OCI-LY1 (cell line): ENCODE measurements around the gene TEPSIN.
A peak's percentile ranks its signal among the peaks of the same experiment; 100 is the strongest.

ENCODE experiments used
- H2AFZ ChIP-seq: fragments of 200-600 bp; sonication (generic), shearing (Covaris generic); 2 replicates; pipeline ENCODE4 v1.6.0; 2014; ENCODE audit warnings: antibody characterized with exemption, mild to moderate bottlenecking, low read length
- H3F3A ChIP-seq: fragments of 200-600 bp; sonication (generic), shearing (Covaris generic); 2 replicates; pipeline ENCODE4 v1.6.0; 2014; ENCODE audit warnings: mild to moderate bottlenecking, antibody characterized with exemption, low read length, moderate library complexity; ENCODE audit not compliant: insufficient read depth
- H3K27ac ChIP-seq: fragments of 200-600 bp; sonication (generic); 2 replicates; pipeline ENCODE4 v1.5.1; 2014; ENCODE audit warnings: low read length, mixed run types, mild to moderate bottlenecking, low read depth; ENCODE audit not compliant: poor library complexity, severe bottlenecking
- H3K27me3 ChIP-seq: fragments of 200-600 bp; sonication (generic); 2 replicates; pipeline ENCODE4 v1.6.0; 2014; ENCODE audit warnings: antibody characterized with exemption, mild to moderate bottlenecking, low read length, moderate library complexity; ENCODE audit not compliant: insufficient read depth
- H3K36me3 ChIP-seq: fragments of 200-600 bp; sonication (generic); 2 replicates; pipeline ENCODE4 v1.6.1; 2014; ENCODE audit warnings: mild to moderate bottlenecking, antibody characterized with exemption, low read length, moderate library complexity, mixed read lengths; ENCODE audit not compliant: insufficient read depth
- H3K4me1 ChIP-seq: fragments of 200-600 bp; sonication (generic); 2 replicates; pipeline ENCODE4 v1.5.1; 2014; ENCODE audit warnings: mild to moderate bottlenecking, low read length, moderate library complexity; ENCODE audit not compliant: insufficient read depth, severe bottlenecking
- H3K4me2 ChIP-seq: fragments of 200-600 bp; sonication (generic), shearing (Covaris generic); 2 replicates; pipeline ENCODE4 v1.6.1; 2014; ENCODE audit warnings: low read length
- H3K4me3 ChIP-seq: fragments of 200-600 bp; sonication (generic); 2 replicates; pipeline ENCODE4 v1.5.1; 2014; ENCODE audit warnings: low read length, low read depth, mild to moderate bottlenecking, mixed read lengths; ENCODE audit not compliant: poor library complexity, severe bottlenecking
- H3K79me2 ChIP-seq: fragments of 200-600 bp; shearing (Covaris generic); 2 replicates; pipeline ENCODE4 v1.6.1; 2016; ENCODE audit warnings: mixed run types, low read length, mixed read lengths; ENCODE audit not compliant: insufficient read depth
- H3K9ac ChIP-seq: fragments of 200-600 bp; sonication (generic), shearing (Covaris generic); 2 replicates; pipeline ENCODE4 v1.6.1; 2014; ENCODE audit warnings: mild to moderate bottlenecking, low read length, mixed read lengths
- H3K9me2 ChIP-seq: fragments of 200-600 bp; sonication (generic), shearing (Covaris generic); 2 replicates; pipeline ENCODE4 v1.6.1; 2014; ENCODE audit warnings: low read depth, mild to moderate bottlenecking, low read length, mixed read lengths
- H3K9me3 ChIP-seq: fragments of 200-600 bp; shearing (Covaris generic); 2 replicates; pipeline ENCODE4 v1.6.1; 2014; ENCODE audit warnings: low read length, mixed read lengths
- H4K20me1 ChIP-seq: fragments of 200-600 bp; sonication (generic), shearing (Covaris generic); 2 replicates; pipeline ENCODE4 v1.6.0; 2016; ENCODE audit warnings: mild to moderate bottlenecking, low read length; ENCODE audit not compliant: insufficient read depth
- CTCF ChIP-seq: fragments of 200-600 bp; sonication (generic), shearing (Covaris generic); IDR thresholded peaks from 2 replicates; pipeline ENCODE4 v1.5.1; 2017; ENCODE audit warnings: mild to moderate bottlenecking, antibody characterized with exemption, low read length, moderate library complexity, mixed read lengths
- EZH2 ChIP-seq: fragments of 200-600 bp; sonication (generic), shearing (Covaris generic); IDR thresholded peaks from 2 replicates; pipeline ENCODE4 v1.8.0; 2017; ENCODE audit warnings: borderline replicate concordance, mixed run types, mild to moderate bottlenecking, antibody characterized with exemption, low read length, moderate library complexity, mixed read lengths

The TEPSIN gene

GRCh38 chr17:81241203-81241602, 2.3 kb upstream of the TEPSIN start:
- no peak overlapping the region for H2AFZ ChIP-seq
- H4K20me1 ChIP-seq: no peaks in the 10 kb centered on the region
- no peaks in the 10 kb centered on the region for H3F3A ChIP-seq
- no peak for TF ChIP-seq EZH2
- no peak for TF ChIP-seq CTCF
- peaks cover 7% of the 10 kb centered on the region; the same call in 1 of the 2 replicates for H3K79me2 ChIP-seq
- peak overlapping the region; percentile 69 for H3K27ac ChIP-seq
- peaks cover 14% of the 10 kb centered on the region for H3K36me3 ChIP-seq
- peaks cover 55% of the 10 kb centered on the region for H3K4me1 ChIP-seq
- peak overlapping the region; percentile 88 for H3K4me3 ChIP-seq
- H3K9me3 ChIP-seq: no peaks in the 10 kb centered on the region
- H3K27me3 ChIP-seq: no peaks in the 10 kb centered on the region
- H3K9ac ChIP-seq: no peak overlapping the region; the same call in 1 of the 2 replicates
- peak overlapping the region; percentile 91 for H3K4me2 ChIP-seq
- H3K9me2 ChIP-seq: no peaks in the 10 kb centered on the region

GRCh38 chr17:81240761-81241160, 1.9 kb upstream of the TEPSIN start:
- peaks cover 7% of the 10 kb centered on the region; the same call in 1 of the 2 replicates for H3K79me2 ChIP-seq
- no peaks in the 10 kb centered on the region for H3K27me3 ChIP-seq
- no peaks in the 10 kb centered on the region for H3K9me3 ChIP-seq
- no peaks in the 10 kb centered on the region for H4K20me1 ChIP-seq
- TF ChIP-seq CTCF: no peak
- TF ChIP-seq EZH2: no peak
- H3K36me3 ChIP-seq: peaks cover 14% of the 10 kb centered on the region
- peaks cover 54% of the 10 kb centered on the region for H3K4me1 ChIP-seq
- peak overlapping the region; percentile 91 for H3K4me2 ChIP-seq
- peak overlapping the region; percentile 88 for H3K4me3 ChIP-seq
- no peaks in the 10 kb centered on the region for H3F3A ChIP-seq
- H2AFZ ChIP-seq: no peak overlapping the region
- H3K9me2 ChIP-seq: no peaks in the 10 kb centered on the region
- peak overlapping the region; percentile 89; the same call in 1 of the 2 replicates for H3K9ac ChIP-seq
- peak overlapping the region; percentile 69 for H3K27ac ChIP-seq

GRCh38 chr17:81239714-81240555, 1.1 kb upstream of the TEPSIN start:
- H3K79me2 ChIP-seq: peaks cover 7% of the 10 kb centered on the region; the same call in 1 of the 2 replicates
- H3K27me3 ChIP-seq: no peaks in the 10 kb centered on the region
- H3K9me2 ChIP-seq: no peaks in the 10 kb centered on the region
- H3K36me3 ChIP-seq: peaks cover 14% of the 10 kb centered on the region
- no peak for TF ChIP-seq EZH2
- TF ChIP-seq CTCF: no peak
- no peaks in the 10 kb centered on the region for H4K20me1 ChIP-seq
- H3K4me2 ChIP-seq: peak overlapping the region; percentile 91
- no peak overlapping the region for H2AFZ ChIP-seq
- H3K4me1 ChIP-seq: peaks cover 46% of the 10 kb centered on the region
- H3K27ac ChIP-seq: peak overlapping the region; percentile 69
- H3F3A ChIP-seq: no peaks in the 10 kb centered on the region
- H3K4me3 ChIP-seq: peak overlapping the region; percentile 88
- peak overlapping the region; percentile 89 for H3K9ac ChIP-seq
- H3K9me3 ChIP-seq: no peaks in the 10 kb centered on the region
